Memory B cell (primary cell): ENCODE data around the gene GAL.

Source experiments
- ATAC-seq: fragments of 150-1000 bp; cut with Tn5 transposase; 2 replicates; pipeline ENCODE4 v1.10.0; 2021; ENCODE audit warnings: low read depth, mild to moderate bottlenecking, moderate library complexity
- DNase-seq, 2 donors: peaks; one replicate each; pipeline ENCODE4 v3.0.0; 2022; ENCODE audit warnings: low spot score in 2 of 2
- H3K27ac Mint-ChIP-seq: one replicate; pipeline ENCODE4 v1.8.0; 2022; ENCODE audit warnings: mild to moderate bottlenecking, moderate library complexity, mixed read lengths
- H3K27me3 Mint-ChIP-seq: one replicate; pipeline ENCODE4 v1.8.0; 2022; ENCODE audit warnings: mixed read lengths
- H3K36me3 Mint-ChIP-seq: one replicate; pipeline ENCODE4 v1.8.0; 2022; ENCODE audit warnings: mild to moderate bottlenecking, mixed read lengths
- H3K4me1 Mint-ChIP-seq: one replicate; pipeline ENCODE4 v1.8.0; 2022; ENCODE audit warnings: mixed read lengths
- H3K4me3 Mint-ChIP-seq: one replicate; pipeline ENCODE4 v1.8.0; 2022; ENCODE audit warnings: mild to moderate bottlenecking, moderate library complexity, mixed read lengths
- H3K9me3 Mint-ChIP-seq: one replicate; pipeline ENCODE4 v1.8.0; 2022; ENCODE audit warnings: mixed read lengths

The GAL gene

GRCh38 chr11:68664141-68664540 lies 20.2 kb upstream of the GAL start:
- H3K4me1 Mint-ChIP-seq, result no peaks in the 10 kb centered on the region
- H3K36me3 Mint-ChIP-seq, result no peaks in the 10 kb centered on the region
- ATAC-seq (no peak), DNase-seq (no peak)
- no peak overlapping the region for H3K27ac Mint-ChIP-seq
- H3K27me3 Mint-ChIP-seq, result peaks cover 19% of the 10 kb centered on the region
- H3K9me3 Mint-ChIP-seq, result no peaks in the 10 kb centered on the region
- no peak overlapping the region for H3K4me3 Mint-ChIP-seq

- Mint-ChIP-seq H3K9me3 (no peaks in the 10 kb centered on the region), H3K27me3 (peaks cover 19% of the 10 kb centered on the region), H3K36me3 (no peaks in the 10 kb centered on the region), H3K4me3 (no peak overlapping the region), H3K27ac (no peak overlapping the region), H3K4me1 (no peaks in the 10 kb centered on the region)
- ATAC-seq (no peak), DNase-seq (no peak)
Measured at GRCh38 chr11:68664906-68665305, 19.4 kb upstream of the GAL start.

- no peak for ATAC-seq
- no peaks in the 10 kb centered on the region for H3K9me3 Mint-ChIP-seq
- H3K27me3 Mint-ChIP-seq, result peaks cover 18% of the 10 kb centered on the region
- H3K4me3 Mint-ChIP-seq, result no peak overlapping the region
- no peaks in the 10 kb centered on the region for H3K4me1 Mint-ChIP-seq
- no peak for DNase-seq
- H3K36me3 Mint-ChIP-seq, result no peaks in the 10 kb centered on the region
- H3K27ac Mint-ChIP-seq, result no peak overlapping the region
Measured at GRCh38 chr11:68665436-68665835, 18.9 kb upstream of the GAL start.

GRCh38 chr11:68666849-68667248 lies 17.5 kb upstream of the GAL start:
- Mint-ChIP-seq H3K9me3 (peaks cover 2% of the 10 kb centered on the region), H3K27ac (no peak overlapping the region), H3K27me3 (peaks cover 17% of the 10 kb centered on the region), H3K36me3 (no peaks in the 10 kb centered on the region), H3K4me1 (no peaks in the 10 kb centered on the region), H3K4me3 (no peak overlapping the region)
- DNase-seq (no peak), ATAC-seq (no peak)

- Mint-ChIP-seq H3K4me3 (no peak overlapping the region), H3K4me1 (no peaks in the 10 kb centered on the region), H3K36me3 (no peaks in the 10 kb centered on the region), H3K27me3 (peaks cover 15% of the 10 kb centered on the region), H3K27ac (no peak overlapping the region), H3K9me3 (peaks cover 2% of the 10 kb centered on the region)
- ATAC-seq, result no peak
- DNase-seq, result no peak
Measured at GRCh38 chr11:68667511-68668500, 16.5 kb upstream of the GAL start.

GRCh38 chr11:68669301-68670090 lies 14.8 kb upstream of the GAL start:
- DNase-seq (no peak), ATAC-seq (no peak)
- no peak overlapping the region for H3K4me3 Mint-ChIP-seq
- peaks cover 2% of the 10 kb centered on the region for H3K9me3 Mint-ChIP-seq
- H3K36me3 Mint-ChIP-seq, result no peaks in the 10 kb centered on the region
- peaks cover 8% of the 10 kb centered on the region for H3K27me3 Mint-ChIP-seq
- H3K4me1 Mint-ChIP-seq, result no peaks in the 10 kb centered on the region
- H3K27ac Mint-ChIP-seq, result no peak overlapping the region

- Mint-ChIP-seq H3K4me1 (no peaks in the 10 kb centered on the region), H3K36me3 (no peaks in the 10 kb centered on the region), H3K27ac (no peak overlapping the region), H3K9me3 (peaks cover 2% of the 10 kb centered on the region), H3K27me3 (peaks cover 6% of the 10 kb centered on the region), H3K4me3 (no peak overlapping the region)
- ATAC-seq (no peak), DNase-seq (no peak)
Measured at GRCh38 chr11:68670208-68670992, 13.9 kb upstream of the GAL start.

- no peak overlapping the region for H3K4me3 Mint-ChIP-seq
- no peak overlapping the region for H3K27ac Mint-ChIP-seq
- H3K9me3 Mint-ChIP-seq, result peaks cover 2% of the 10 kb centered on the region
- H3K27me3 Mint-ChIP-seq, result peaks cover 9% of the 10 kb centered on the region
- ATAC-seq, result no peak
- DNase-seq, result no peak
- H3K4me1 Mint-ChIP-seq, result no peaks in the 10 kb centered on the region
- H3K36me3 Mint-ChIP-seq, result no peaks in the 10 kb centered on the region
Measured at GRCh38 chr11:68673306-68673945, 10.9 kb upstream of the GAL start.

GRCh38 chr11:68673991-68674390 lies 10.4 kb upstream of the GAL start:
- Mint-ChIP-seq H3K27me3 (peaks cover 9% of the 10 kb centered on the region), H3K27ac (no peak overlapping the region), H3K4me1 (no peaks in the 10 kb centered on the region), H3K4me3 (no peak overlapping the region), H3K9me3 (peaks cover 2% of the 10 kb centered on the region), H3K36me3 (no peaks in the 10 kb centered on the region)
- no peak for DNase-seq
- ATAC-seq, result no peak

GRCh38 chr11:68674461-68674860 lies 9.9 kb upstream of the GAL start:
- H3K36me3 Mint-ChIP-seq, result no peaks in the 10 kb centered on the region
- DNase-seq, result no peak
- ATAC-seq, result no peak
- H3K9me3 Mint-ChIP-seq, result peaks cover 2% of the 10 kb centered on the region
- no peak overlapping the region for H3K27ac Mint-ChIP-seq
- no peaks in the 10 kb centered on the region for H3K4me1 Mint-ChIP-seq
- no peak overlapping the region for H3K4me3 Mint-ChIP-seq
- H3K27me3 Mint-ChIP-seq, result peaks cover 9% of the 10 kb centered on the region

GRCh38 chr11:68677432-68677831 lies 6.9 kb upstream of the GAL start:
- H3K36me3 Mint-ChIP-seq, result no peaks in the 10 kb centered on the region
- no peaks in the 10 kb centered on the region for H3K4me1 Mint-ChIP-seq
- no peak overlapping the region for H3K27ac Mint-ChIP-seq
- peaks cover 11% of the 10 kb centered on the region for H3K27me3 Mint-ChIP-seq
- ATAC-seq (no peak), DNase-seq (no peak)
- H3K9me3 Mint-ChIP-seq, result no peaks in the 10 kb centered on the region
- H3K4me3 Mint-ChIP-seq, result no peak overlapping the region

GRCh38 chr11:68678031-68678441 lies 6.3 kb upstream of the GAL start:
- ATAC-seq (no peak), DNase-seq (no peak)
- Mint-ChIP-seq H3K27ac (no peak overlapping the region), H3K36me3 (no peaks in the 10 kb centered on the region), H3K4me3 (no peak overlapping the region), H3K4me1 (no peaks in the 10 kb centered on the region), H3K27me3 (peaks cover 12% of the 10 kb centered on the region), H3K9me3 (no peaks in the 10 kb centered on the region)

GRCh38 chr11:68680541-68681231 lies 3.7 kb upstream of the GAL start:
- H3K27me3 Mint-ChIP-seq, result peaks cover 11% of the 10 kb centered on the region
- DNase-seq (no peak), ATAC-seq (no peak)
- no peaks in the 10 kb centered on the region for H3K9me3 Mint-ChIP-seq
- no peak overlapping the region for H3K4me3 Mint-ChIP-seq
- H3K27ac Mint-ChIP-seq, result no peak overlapping the region
- no peaks in the 10 kb centered on the region for H3K36me3 Mint-ChIP-seq
- H3K4me1 Mint-ChIP-seq, result no peaks in the 10 kb centered on the region
